IMR-90 (cell line): Measurements from ENCODE around the gene VILL. TPM values are rescaled to one million over a fixed set of nuclear protein-coding genes. Genes with fewer than 3 reads are reported as not detected.

Source experiments
- ATAC-seq: fragments of 200-7000 bp; cut with Tn5 transposase; 2 replicates; pipeline ENCODE4 v1.9.1; 2020; ENCODE audit warnings: low read depth, mild to moderate bottlenecking, moderate library complexity
- BruUV-seq: library from RNA; stranded (reverse); fragments of 400-500 nt; replicated peaks from 2 replicates; lab custom pipeline; 2021; lab: Mats Ljungman, UMichigan
- CTCF ChIA-PET: fragments of 300-600 bp; formaldehyde crosslinking; extraction: SDS; loops from one replicate; lab custom pipeline; 2021; ENCODE audit warnings: antibody characterized with exemption; lab: Yijun Ruan, JAX
- POLR2A ChIA-PET: fragments of 300-600 bp; sonication (Branson Sonifier 250); formaldehyde crosslinking; loops from one replicate; lab custom pipeline; 2022; ENCODE audit warnings: antibody characterized with exemption; ENCODE audit not compliant: unreplicated experiment; lab: Charles Lee
- DNase-seq: peaks from one replicate; pipeline ENCODE4 v3.0.0; 2013
- H2AFZ ChIP-seq: replicated peaks from 2 replicates; pipeline ENCODE3; 2013; ENCODE audit warnings: low read length, mild to moderate bottlenecking; ENCODE audit not compliant: poor library complexity
- H2AK5ac ChIP-seq: 2 replicates; pipeline ENCODE4 v1.6.1; 2013; ENCODE audit warnings: low read depth, low read length, inconsistent platforms
- H2AK9ac ChIP-seq: replicated peaks from 2 replicates; pipeline ENCODE3; 2013; ENCODE audit warnings: mild to moderate bottlenecking, low read depth, low read length, moderate library complexity; ENCODE audit not compliant: poor library complexity
- H2BK120ac ChIP-seq: 2 replicates; pipeline ENCODE4 v1.6.1; 2013; ENCODE audit warnings: low read depth, low read length, inconsistent platforms
- H2BK15ac ChIP-seq: 3 replicates; pipeline ENCODE4 v1.6.1; 2013; ENCODE audit warnings: low read depth, low read length, inconsistent platforms
- H2BK20ac ChIP-seq: 2 replicates; pipeline ENCODE4 v1.6.1; 2013; ENCODE audit warnings: low read depth, mild to moderate bottlenecking, inconsistent platforms, low read length, moderate library complexity
- H2BK5ac ChIP-seq: 2 replicates; pipeline ENCODE4 v1.6.1; 2013; ENCODE audit warnings: mild to moderate bottlenecking, low read depth, low read length, inconsistent platforms; ENCODE audit not compliant: poor library complexity, severe bottlenecking
- H3K14ac ChIP-seq: replicated peaks from 2 replicates; pipeline ENCODE4 v1.6.1; 2013; ENCODE audit warnings: low read depth, low read length, inconsistent platforms
- H3K18ac ChIP-seq: 2 replicates; pipeline ENCODE4 v1.6.1; 2013; ENCODE audit warnings: low read depth, low read length, control low read depth
- H3K23ac ChIP-seq: 2 replicates; pipeline ENCODE4 v1.6.1; 2013; ENCODE audit warnings: low read depth, low read length, inconsistent platforms
- H3K27ac ChIP-seq: 2 replicates; pipeline ENCODE4 v1.5.1; 2013; ENCODE audit warnings: mild to moderate bottlenecking, control low read depth, low read length; ENCODE audit not compliant: insufficient read depth
- H3K27me3 ChIP-seq: 2 replicates; pipeline ENCODE4 v1.6.1; 2013; ENCODE audit warnings: low read length; ENCODE audit not compliant: control insufficient read depth, insufficient read depth
- H3K36me3 ChIP-seq: 2 replicates; pipeline ENCODE4 v1.6.1; 2013; ENCODE audit warnings: low read length, mixed read lengths; ENCODE audit not compliant: control insufficient read depth, insufficient read depth
- H3K4ac ChIP-seq: 2 replicates; pipeline ENCODE4 v1.6.1; 2013; ENCODE audit warnings: low read depth, low read length, inconsistent platforms
- H3K4me1 ChIP-seq: 2 replicates; pipeline ENCODE4 v1.6.1; 2013; ENCODE audit warnings: low read length, mixed read lengths; ENCODE audit not compliant: control insufficient read depth, insufficient read depth
- H3K4me2 ChIP-seq: 2 replicates; pipeline ENCODE4 v1.6.1; 2013; ENCODE audit warnings: low read depth, mild to moderate bottlenecking, control low read depth, low read length, moderate library complexity
- H3K4me3 ChIP-seq: 2 replicates; pipeline ENCODE4 v1.5.1; 2013; ENCODE audit warnings: low read depth, mild to moderate bottlenecking, control low read depth, low read length, moderate library complexity; ENCODE audit not compliant: insufficient read depth
- H3K56ac ChIP-seq: 2 replicates; pipeline ENCODE4 v1.6.1; 2013; ENCODE audit warnings: low read length, inconsistent platforms; ENCODE audit not compliant: insufficient read depth; ENCODE audit errors: extremely low read depth
- H3K79me1 ChIP-seq, 2 experiments: 2 replicates each; pipeline ENCODE4 v1.6.1; 2013; ENCODE audit warnings: low read length in 2 of 2, inconsistent platforms in 1 of 2, low read depth in 1 of 2
- H3K9ac ChIP-seq: 2 replicates; pipeline ENCODE4 v1.6.1; 2013; ENCODE audit warnings: low read depth, low read length, control low read depth
- H3K9me1 ChIP-seq: 2 replicates; pipeline ENCODE4 v1.6.1; 2013; ENCODE audit warnings: low read length, inconsistent platforms; ENCODE audit not compliant: insufficient read depth
- H3K9me3 ChIP-seq: 2 replicates; pipeline ENCODE4 v1.6.1; 2013; ENCODE audit warnings: low read length; ENCODE audit not compliant: control insufficient read depth, insufficient read depth
- H4K20me1 ChIP-seq: 2 replicates; pipeline ENCODE4 v1.6.1; 2013; ENCODE audit warnings: low read length, inconsistent platforms; ENCODE audit not compliant: insufficient read depth
- H4K5ac ChIP-seq: 2 replicates; pipeline ENCODE4 v1.6.1; 2013; ENCODE audit warnings: mild to moderate bottlenecking, low read depth, low read length, control low read depth
- H4K8ac ChIP-seq, 2 experiments: 2 replicates each; pipeline ENCODE4 v1.6.1; 2013; ENCODE audit warnings: low read depth in 2 of 2, low read length in 2 of 2, control low read depth in 1 of 2, inconsistent platforms in 1 of 2
- H4K91ac ChIP-seq: 2 replicates; pipeline ENCODE4 v1.6.1; 2013; ENCODE audit warnings: low read depth, low read length, inconsistent platforms; ENCODE audit not compliant: insufficient read depth
- CEBPB ChIP-seq: IDR thresholded peaks from 2 replicates; pipeline ENCODE4 v1.6.1; 2012; ENCODE audit warnings: low read depth, low read length, improper control_type of control experiment
- CHD1 ChIP-seq: IDR thresholded peaks from 2 replicates; pipeline ENCODE4 v1.6.1; 2012; ENCODE audit warnings: low read depth, low read length, improper control_type of control experiment
- ELK1 ChIP-seq: fragments of 150-350 bp; IDR thresholded peaks from 2 replicates; pipeline ENCODE4 v1.6.1; 2016; ENCODE audit warnings: low read depth, mild to moderate bottlenecking, low read length, moderate library complexity, borderline replicate concordance
- MAFK ChIP-seq: IDR thresholded peaks from 2 replicates; pipeline ENCODE4 v1.6.1; 2012; ENCODE audit warnings: low read depth, low read length, improper control_type of control experiment
- MAZ ChIP-seq: IDR thresholded peaks from 2 replicates; pipeline ENCODE4 v1.6.1; 2012; ENCODE audit warnings: low read depth, mild to moderate bottlenecking, low read length, improper control_type of control experiment, moderate library complexity, borderline replicate concordance
- MXI1 ChIP-seq: IDR thresholded peaks from 2 replicates; pipeline ENCODE4 v1.6.1; 2012; ENCODE audit warnings: low read depth, mild to moderate bottlenecking, low read length, moderate library complexity, borderline replicate concordance
- RAD21 ChIP-seq: IDR thresholded peaks from 2 replicates; pipeline ENCODE4 v1.6.1; 2012; ENCODE audit warnings: low read length, improper control_type of control experiment
- RCOR1 ChIP-seq: IDR thresholded peaks from 2 replicates; pipeline ENCODE4 v1.6.1; 2012; ENCODE audit warnings: mild to moderate bottlenecking, low read length, improper control_type of control experiment; ENCODE audit not compliant: insufficient replicate concordance
- RFX5 ChIP-seq: IDR thresholded peaks from 2 replicates; pipeline ENCODE4 v1.8.0; 2012; ENCODE audit warnings: low read depth, mild to moderate bottlenecking, low read length, moderate library complexity
- USF2 ChIP-seq: fragments of 150-350 bp; IDR thresholded peaks from 2 replicates; pipeline ENCODE4 v1.6.1; 2017; ENCODE audit warnings: mild to moderate bottlenecking, antibody characterized with exemption, low read length, low read depth
- WGBS, 2 experiments: methylation state at CpG; one replicate each; pipeline versions ENCODE4 v1.1.5 to v1.1.7; 2013; ENCODE audit warnings: missing lambda C conversion rate in 2 of 2; ENCODE audit not compliant: insufficient read length in 1 of 2; ENCODE audit errors: extremely low coverage in 2 of 2; 5-methylcytosine and 5-hydroxymethylcytosine counted together
- dilution Hi-C: fragments of 300-500 bp; cut with HindIII; formaldehyde crosslinking; loops from one replicate; pipeline ENCODE4 v1.14.3; 2018; ENCODE audit warnings: low sequenced_read_pairs; ENCODE audit not compliant: unreplicated experiment
- in situ Hi-C: fragments of 300-500 bp; cut with MboI; formaldehyde crosslinking; loops from 3 replicates; pipeline ENCODE4 v1.14.3; 2019; ENCODE audit warnings: low sequenced_read_pairs, inconsistent platforms, mixed read lengths
- intact Hi-C: fragments of 100-400 bp; cut with micrococcal nuclease; formaldehyde crosslinking; loops from 2 replicates; pipeline ENCODE4 v1.10.0; 2022
- polyA plus RNA-seq, 3 experiments: library from polyadenylated mRNA; depleted of rRNA; stranded (reverse); fragments of >200 nt; gene quantifications; 2 replicates each; pipeline ENCODE4 v1.2.3, GENCODE V29; 2012; ENCODE audit warnings: low replicate concordance in 1 of 3
- total RNA-seq: library from RNA; depleted of rRNA; stranded (reverse); fragments of >200 nt; gene quantifications from 2 replicates; pipeline ENCODE4 v1.2.3, GENCODE V29; 2012

The VILL gene
- total and polyA plus RNA-seq, 2 of the 4 experiments (the other 2 are of a cell fraction), result 2.3 to 4.7 TPM

- TF ChIP-seq ELK1, result no peak
Measured at GRCh38 chr3:37995652-37996641, 5.4 kb downstream of the VILL start (continued).

GRCh38 chr3:37996785-37997301, 6.3 kb downstream of the VILL start:
- 52% methylated on average over 3 of the region's 7 CpGs; no CpG with 5 or more reads in 1 of the 2 experiments for WGBS, 2 experiments
- Histone ChIP-seq H2BK15ac (no peak overlapping the region), H3K4me2 (no peak overlapping the region), H3K27me3 (no peaks in the 10 kb centered on the region; the same call in 1 of the 2 replicates), H2BK20ac (no peak overlapping the region), H3K14ac (no peak overlapping the region), H3K56ac (no peak overlapping the region), H3K18ac (no peak overlapping the region), H4K5ac (no peak overlapping the region), H3K9ac (no peak overlapping the region), H2AFZ (no peak overlapping the region), H3K23ac (no peak overlapping the region), H2BK5ac (no peak overlapping the region), H3K79me1 (peaks cover 3 to 19% of the 10 kb centered on the region in 2 experiments; a peak in 2 of 4 replicates), H3K9me1 (peaks cover 15% of the 10 kb centered on the region), H2BK120ac (no peak overlapping the region), H2AK9ac (no peak overlapping the region), H4K8ac (0 out of 4 replicates have a peak overlapping the region, but pooled peaks of 1 of the 2 experiments have one; percentile 54), H3K36me3 (peaks cover 8% of the 10 kb centered on the region), H4K91ac (no peak overlapping the region), H3K27ac (no peak overlapping the region), H3K4me3 (no peak overlapping the region), H3K4me1 (peaks cover 12% of the 10 kb centered on the region), H4K20me1 (no peaks in the 10 kb centered on the region), H2AK5ac (no peak overlapping the region), H3K9me3 (no peaks in the 10 kb centered on the region), H3K4ac (no peak overlapping the region)
- ATAC-seq (peak; percentile 50), DNase-seq (peak; percentile 76)
- ChIA-PET CTCF (interaction anchor here (0.5 to 1.7 kb wide), 17 partner anchors 11 to 161 kb away, joined by 3 to 16 read pairs (median 3); no protein-coding TSS in a partner anchor), POLR2A (no interaction called here)
- intact Hi-C loops (loop anchor here (1.0 kb wide), 1 partner anchor 142 kb away; no protein-coding TSS in a partner anchor), in situ Hi-C loops (no loop called here), dilution Hi-C loops (no loop called here)
- BruUV-seq, result no TSS peak
- TF ChIP-seq MAZ (0 out of 2 replicates have a peak, but pooled peaks have one; percentile 18), ELK1 (no peak), USF2 (peak; percentile 97), RAD21 (peak; percentile 50), RFX5 (no peak), CEBPB (no peak), RCOR1 (no peak), MXI1 (no peak), MAFK (no peak), CHD1 (no peak)
